A549 (cell line): ENCODE measurements around the gene ATF3.

Experiments
- JUNB ChIP-seq: fragments of >200 bp; sonication (Bioruptor Twin); formaldehyde crosslinking; IDR thresholded peaks from 2 replicates; pipeline ENCODE4 v1.6.1; 2016
- POLR2A ChIP-seq: IDR thresholded peaks from 2 replicates; pipeline ENCODE4 v1.6.1; 2012; ENCODE audit warnings: mild to moderate bottlenecking, low read length
- ZFP36 ChIP-seq: fragments of 450-650 bp; IDR thresholded peaks from 2 replicates; pipeline ENCODE4 v1.6.1; 2014; ENCODE audit warnings: borderline replicate concordance; ENCODE audit not compliant: partially characterized antibody
- TF ChIP-seq, protein P1 (sequence below): fragments of >200 bp; sonication (Bioruptor Twin); formaldehyde crosslinking; IDR thresholded peaks from 3 replicates; pipeline ENCODE4 v1.5.1; 2016

GRCh38 chr1:212629450-212630157, 21.0 kb downstream of the ATF3 start:
- TF ChIP-seq, protein P1, sequence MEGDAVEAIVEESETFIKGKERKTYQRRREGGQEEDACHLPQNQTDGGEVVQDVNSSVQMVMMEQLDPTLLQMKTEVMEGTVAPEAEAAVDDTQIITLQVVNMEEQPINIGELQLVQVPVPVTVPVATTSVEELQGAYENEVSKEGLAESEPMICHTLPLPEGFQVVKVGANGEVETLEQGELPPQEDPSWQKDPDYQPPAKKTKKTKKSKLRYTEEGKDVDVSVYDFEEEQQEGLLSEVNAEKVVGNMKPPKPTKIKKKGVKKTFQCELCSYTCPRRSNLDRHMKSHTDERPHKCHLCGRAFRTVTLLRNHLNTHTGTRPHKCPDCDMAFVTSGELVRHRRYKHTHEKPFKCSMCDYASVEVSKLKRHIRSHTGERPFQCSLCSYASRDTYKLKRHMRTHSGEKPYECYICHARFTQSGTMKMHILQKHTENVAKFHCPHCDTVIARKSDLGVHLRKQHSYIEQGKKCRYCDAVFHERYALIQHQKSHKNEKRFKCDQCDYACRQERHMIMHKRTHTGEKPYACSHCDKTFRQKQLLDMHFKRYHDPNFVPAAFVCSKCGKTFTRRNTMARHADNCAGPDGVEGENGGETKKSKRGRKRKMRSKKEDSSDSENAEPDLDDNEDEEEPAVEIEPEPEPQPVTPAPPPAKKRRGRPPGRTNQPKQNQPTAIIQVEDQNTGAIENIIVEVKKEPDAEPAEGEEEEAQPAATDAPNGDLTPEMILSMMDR: no peak
- no peak for TF ChIP-seq ZFP36
- TF ChIP-seq POLR2A: no peak
- TF ChIP-seq JUNB: no peak
